Endothelial cell of umbilical vein (primary cell): ENCODE data around the gene RAP1GAP.

Experiments
- CTCF ChIP-seq, 2 donors: IDR thresholded peaks; 1 replicate in 1 of 2; 2 replicates in 1 of 2; pipeline ENCODE4 v1.5.1; 2011; ENCODE audit warnings: low read length in 2 of 2, mild to moderate bottlenecking in 2 of 2, moderate library complexity in 2 of 2, control low read depth in 1 of 2, inconsistent platforms in 1 of 2, low read depth in 1 of 2; ENCODE audit not compliant: insufficient read depth in 1 of 2; ENCODE audit errors: extremely low read depth in 1 of 2
- EZH2 ChIP-seq: IDR thresholded peaks from 2 replicates; pipeline ENCODE4 v1.6.1; 2012; ENCODE audit warnings: borderline replicate concordance, low read depth, mild to moderate bottlenecking, moderate library complexity, low read length, inconsistent platforms; ENCODE audit not compliant: severe bottlenecking
- FOS ChIP-seq: IDR thresholded peaks from 2 replicates; pipeline ENCODE4 v1.6.1; 2011; ENCODE audit warnings: mild to moderate bottlenecking, low read length, moderate library complexity, borderline replicate concordance; ENCODE audit not compliant: insufficient read depth
- MAX ChIP-seq: IDR thresholded peaks from 2 replicates; pipeline ENCODE4 v1.6.1; 2011; ENCODE audit not compliant: insufficient read depth, insufficient read length
- MYC ChIP-seq: IDR thresholded peaks from one replicate; pipeline ENCODE4 v1.6.1; 2011; ENCODE audit warnings: mild to moderate bottlenecking, low read depth, low read length
- POLR2A ChIP-seq: IDR thresholded peaks from 2 replicates; pipeline ENCODE4 v1.6.1; 2012; ENCODE audit warnings: low read depth, mild to moderate bottlenecking, control low read depth, low read length
- POLR2AphosphoS5 ChIP-seq: IDR thresholded peaks from 2 replicates; pipeline ENCODE4 v1.6.1; 2012; ENCODE audit warnings: low read depth, mild to moderate bottlenecking, control low read depth, low read length, moderate library complexity; ENCODE audit not compliant: insufficient read depth

DNA sequence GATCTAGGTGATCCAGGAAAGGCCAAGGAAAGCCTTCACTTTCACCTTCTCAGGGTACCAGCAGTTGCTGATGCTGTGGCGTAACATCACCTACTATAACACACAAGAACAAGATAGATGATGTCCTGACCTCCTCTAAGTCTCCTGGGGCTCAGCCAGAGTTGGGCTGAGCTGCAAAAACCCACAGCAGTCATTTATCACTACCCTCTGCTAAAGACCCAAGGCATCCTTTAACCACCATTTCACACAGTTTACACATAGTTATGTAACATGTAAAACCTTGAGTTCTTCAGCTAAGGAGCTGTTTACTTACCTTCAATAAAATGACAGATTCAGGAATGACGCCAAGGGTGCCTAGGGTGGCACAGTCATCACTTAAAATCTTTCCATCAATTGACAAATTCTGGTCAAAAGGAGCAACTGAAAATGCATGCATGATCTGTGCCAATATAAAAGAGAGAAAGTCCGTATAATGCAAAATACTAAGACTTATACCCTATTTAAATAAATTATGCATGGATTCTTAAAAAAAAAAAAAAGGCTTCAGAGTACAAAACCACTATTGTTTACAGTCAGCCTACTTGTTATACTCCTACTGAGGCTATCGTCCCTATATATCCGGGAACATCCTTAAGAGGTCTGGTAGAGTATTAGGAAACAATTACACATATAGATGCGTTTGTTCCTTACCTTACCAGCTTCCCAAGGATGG, 20.7 kb upstream of the RAP1GAP start:
- TF ChIP-seq POLR2A = no peak
- no peak for TF ChIP-seq CTCF (IDR thresholded peaks at IDR 0.05; ENCODE audit: extremely low read depth in 1 of 2, insufficient read depth in 1 of 2, low read depth in 1 of 2, low read length in 2 of 2)
- no peak for TF ChIP-seq MAX
- no peak for TF ChIP-seq POLR2AphosphoS5
- no peak for TF ChIP-seq EZH2
- TF ChIP-seq MYC = no peak
- TF ChIP-seq FOS = no peak
